ENCODE measurements around the gene PDZD2.

DNA sequence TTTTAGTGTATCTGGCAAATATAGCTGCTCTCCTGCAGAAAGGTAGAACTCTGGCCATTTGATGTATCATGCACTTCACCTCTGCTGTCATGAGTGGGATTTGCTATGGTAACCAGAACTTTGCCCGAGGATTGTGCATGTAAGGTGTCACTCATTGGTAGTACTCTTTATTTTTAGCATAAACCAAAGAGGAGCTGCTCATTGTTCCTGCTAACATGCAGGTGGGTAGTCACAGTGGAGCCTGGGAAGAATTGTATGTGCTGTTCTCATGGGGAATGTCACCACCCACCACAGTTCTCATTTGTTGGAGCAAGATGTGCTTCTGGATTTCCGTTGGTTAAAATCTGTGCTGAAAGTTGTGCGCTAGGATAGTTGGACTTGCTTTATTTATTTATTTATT, 12.3 kb downstream of the PDZD2 start:
- TF ChIP-seq, protein P1, sequence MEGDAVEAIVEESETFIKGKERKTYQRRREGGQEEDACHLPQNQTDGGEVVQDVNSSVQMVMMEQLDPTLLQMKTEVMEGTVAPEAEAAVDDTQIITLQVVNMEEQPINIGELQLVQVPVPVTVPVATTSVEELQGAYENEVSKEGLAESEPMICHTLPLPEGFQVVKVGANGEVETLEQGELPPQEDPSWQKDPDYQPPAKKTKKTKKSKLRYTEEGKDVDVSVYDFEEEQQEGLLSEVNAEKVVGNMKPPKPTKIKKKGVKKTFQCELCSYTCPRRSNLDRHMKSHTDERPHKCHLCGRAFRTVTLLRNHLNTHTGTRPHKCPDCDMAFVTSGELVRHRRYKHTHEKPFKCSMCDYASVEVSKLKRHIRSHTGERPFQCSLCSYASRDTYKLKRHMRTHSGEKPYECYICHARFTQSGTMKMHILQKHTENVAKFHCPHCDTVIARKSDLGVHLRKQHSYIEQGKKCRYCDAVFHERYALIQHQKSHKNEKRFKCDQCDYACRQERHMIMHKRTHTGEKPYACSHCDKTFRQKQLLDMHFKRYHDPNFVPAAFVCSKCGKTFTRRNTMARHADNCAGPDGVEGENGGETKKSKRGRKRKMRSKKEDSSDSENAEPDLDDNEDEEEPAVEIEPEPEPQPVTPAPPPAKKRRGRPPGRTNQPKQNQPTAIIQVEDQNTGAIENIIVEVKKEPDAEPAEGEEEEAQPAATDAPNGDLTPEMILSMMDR (IDR thresholded peaks at IDR 0.05; ENCODE audit: borderline replicate concordance, extremely low read depth, low read length, poor library complexity, severe bottlenecking): no peak
- TF ChIP-seq EZH2 (IDR thresholded peaks at IDR 0.05; ENCODE audit: borderline replicate concordance, low read depth, low read length, severe bottlenecking): no peak
